Epithelial cell of esophagus (primary cell): Measurements from ENCODE around the gene PTGIR.

Experiments used
- DNase-seq: peaks from one replicate; pipeline ENCODE4 v3.0.0; 2010; ENCODE audit warnings: low read depth
- H3K4me3 ChIP-seq: 2 replicates; pipeline ENCODE4 v1.5.1; 2011; ENCODE audit warnings: mild to moderate bottlenecking, low read length, control low read depth
- CTCF ChIP-seq: IDR thresholded peaks from 2 replicates; pipeline ENCODE4 v1.5.1; 2011; ENCODE audit warnings: low read depth, mild to moderate bottlenecking, low read length, control low read depth, inconsistent platforms; ENCODE audit not compliant: insufficient read depth; ENCODE audit errors: missing control alignments

PTGIR gene

GRCh38 chr19:46660551-46661019 is 35.7 kb upstream of the PTGIR start:
- peak overlapping the region; percentile 20 for H3K4me3 ChIP-seq
- TF ChIP-seq CTCF, result no peak
- DNase-seq, result no peak

DNA sequence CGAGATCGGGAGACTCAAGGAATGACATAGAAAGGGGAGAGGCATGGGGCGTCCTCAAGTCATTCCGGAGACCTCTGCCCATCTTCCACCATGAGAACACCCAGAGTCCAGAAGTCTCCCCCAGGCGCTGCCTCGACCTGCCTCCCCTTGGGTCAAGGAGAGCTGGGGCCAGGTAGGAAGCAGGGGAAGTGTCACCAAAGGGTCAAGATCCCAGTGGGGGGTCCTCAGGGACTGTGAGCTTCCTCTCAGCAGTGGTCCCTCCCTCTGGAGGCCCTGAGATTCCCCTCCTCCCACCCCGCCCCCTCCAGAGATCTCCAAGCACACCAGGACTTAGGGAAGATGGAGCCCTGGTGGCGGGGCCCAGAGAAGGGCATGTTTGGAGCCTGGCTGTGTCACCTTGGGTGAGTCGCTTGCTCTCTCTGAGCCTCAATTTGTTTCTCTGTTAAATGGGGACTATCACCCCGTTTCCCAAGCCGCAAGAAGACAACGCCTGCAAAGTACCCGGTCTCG is 35.2 kb upstream of the PTGIR start:
- DNase-seq, result no peak
- no peak overlapping the region for H3K4me3 ChIP-seq
- TF ChIP-seq CTCF, result no peak

DNA sequence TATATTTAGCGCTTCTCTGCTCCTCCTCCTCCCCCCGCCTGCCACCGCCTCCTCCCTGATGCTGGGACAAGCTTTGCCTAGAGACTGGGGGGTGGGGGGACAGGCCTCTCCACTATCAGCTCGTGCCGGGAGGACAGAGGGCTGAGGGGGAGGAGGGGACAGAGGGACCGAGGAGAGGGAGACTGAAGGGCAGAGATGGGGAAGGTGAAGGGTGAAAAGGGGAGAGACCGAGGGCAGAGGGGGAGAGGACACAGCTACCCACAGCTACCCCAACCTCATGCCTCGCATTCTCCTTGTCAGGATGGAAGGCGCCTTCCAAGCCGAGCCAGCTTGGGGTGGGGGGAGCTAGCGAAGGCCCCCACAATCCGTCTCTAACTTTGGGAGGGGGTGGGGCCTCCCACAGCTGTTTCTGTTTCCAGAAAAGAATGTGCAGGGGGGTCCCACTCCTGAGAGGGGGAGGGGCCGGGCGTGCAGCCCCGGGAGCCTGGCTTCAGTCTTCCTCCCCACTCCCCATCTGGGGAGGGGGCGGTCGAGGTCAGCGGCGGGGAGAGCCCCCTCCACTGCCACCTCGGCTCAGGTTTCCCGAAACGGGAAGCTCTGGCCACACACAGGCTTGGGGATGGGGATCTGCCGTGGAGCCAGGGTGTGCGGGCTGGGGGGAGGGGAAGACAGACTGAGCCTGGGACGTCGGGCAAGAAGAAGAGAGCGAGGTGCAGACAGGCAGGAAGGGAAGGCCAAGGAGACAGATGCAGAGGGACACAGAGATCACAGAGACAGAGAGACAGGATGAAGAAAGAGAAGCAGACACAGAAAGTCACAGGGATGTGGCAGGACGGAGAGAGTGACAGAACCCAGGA is 34.5 kb upstream of the PTGIR start:
- no peak overlapping the region for H3K4me3 ChIP-seq
- no peak for DNase-seq
- TF ChIP-seq CTCF, result no peak

GRCh38 chr19:46656541-46656940 is 31.7 kb upstream of the PTGIR start:
- peak; percentile 40 for DNase-seq
- H3K4me3 ChIP-seq, result no peak overlapping the region
- TF ChIP-seq CTCF, result no peak

DNA sequence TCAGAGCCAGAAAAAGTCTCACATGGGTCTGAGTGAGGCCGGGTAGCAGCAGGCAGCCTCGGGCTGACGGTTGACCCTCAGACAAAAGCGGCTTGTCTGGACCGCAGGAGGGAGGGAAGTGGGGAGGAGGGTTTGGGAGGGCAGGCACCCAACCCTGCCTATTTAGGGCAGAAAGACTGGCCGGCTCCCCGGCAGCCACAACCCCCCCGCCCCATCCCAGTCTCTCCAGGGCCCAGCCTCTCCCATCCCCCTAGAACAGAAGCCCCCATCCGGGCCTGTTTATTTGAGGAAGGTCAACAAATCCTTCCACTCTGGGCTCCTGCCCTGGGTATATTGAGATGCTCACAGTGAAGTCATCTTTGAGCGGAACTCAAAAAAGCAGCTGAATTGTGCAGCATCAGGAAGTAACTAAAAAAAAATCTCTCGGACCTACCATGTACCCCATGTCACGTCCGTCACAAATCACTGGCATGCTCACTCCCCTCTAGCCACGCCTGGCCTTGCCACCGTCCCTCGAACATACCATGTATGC is 29.8 kb upstream of the PTGIR start:
- TF ChIP-seq CTCF, result no peak

DNA sequence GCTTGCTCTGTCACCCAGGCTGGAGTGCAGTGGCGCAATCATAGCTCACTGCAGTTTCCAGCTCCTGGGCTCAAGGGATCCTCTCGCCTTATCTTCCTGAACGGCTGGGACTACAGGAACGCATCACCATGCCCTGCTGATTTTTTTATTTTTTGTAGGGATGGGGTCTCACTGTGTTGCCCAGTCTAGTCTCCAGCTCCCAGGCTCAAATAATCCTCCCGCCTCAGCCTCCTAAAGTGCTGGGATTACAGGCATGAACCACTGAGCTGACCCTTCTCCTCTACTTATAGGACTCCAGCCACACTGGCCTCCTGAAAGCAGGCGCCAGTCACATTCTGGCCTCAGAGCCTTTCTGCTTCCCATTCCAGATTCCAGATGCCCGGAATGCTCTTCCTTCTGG is 25.6 kb upstream of the PTGIR start:
- no peak overlapping the region for H3K4me3 ChIP-seq
- TF ChIP-seq CTCF, result no peak
- DNase-seq, result no peak

More for the DNA sequence above, 29.8 kb upstream of the PTGIR start:
- no peak overlapping the region for H3K4me3 ChIP-seq
- DNase-seq, result no peak
